ENCODE measurements around the gene UBTD1.

DNA sequence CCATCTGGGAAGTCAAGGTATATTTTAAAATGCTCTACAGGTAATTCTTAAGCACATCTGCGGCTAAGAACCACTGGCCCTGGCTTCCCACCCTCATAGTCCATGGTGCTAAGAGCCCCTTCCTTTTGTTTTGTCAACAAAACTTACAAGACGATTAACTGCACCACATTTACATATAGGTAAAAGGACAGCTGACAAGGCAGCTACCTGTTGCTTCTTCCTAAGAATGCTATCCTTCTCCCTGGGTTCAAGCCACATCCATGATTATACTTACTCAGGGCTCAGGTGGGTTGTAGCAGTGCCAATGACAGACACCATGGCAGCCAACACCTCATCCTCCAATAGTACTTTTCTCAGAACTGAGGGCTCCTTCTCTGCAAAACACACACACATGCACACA is 36.4 kb upstream of the UBTD1 start:
- TF ChIP-seq, protein P1, sequence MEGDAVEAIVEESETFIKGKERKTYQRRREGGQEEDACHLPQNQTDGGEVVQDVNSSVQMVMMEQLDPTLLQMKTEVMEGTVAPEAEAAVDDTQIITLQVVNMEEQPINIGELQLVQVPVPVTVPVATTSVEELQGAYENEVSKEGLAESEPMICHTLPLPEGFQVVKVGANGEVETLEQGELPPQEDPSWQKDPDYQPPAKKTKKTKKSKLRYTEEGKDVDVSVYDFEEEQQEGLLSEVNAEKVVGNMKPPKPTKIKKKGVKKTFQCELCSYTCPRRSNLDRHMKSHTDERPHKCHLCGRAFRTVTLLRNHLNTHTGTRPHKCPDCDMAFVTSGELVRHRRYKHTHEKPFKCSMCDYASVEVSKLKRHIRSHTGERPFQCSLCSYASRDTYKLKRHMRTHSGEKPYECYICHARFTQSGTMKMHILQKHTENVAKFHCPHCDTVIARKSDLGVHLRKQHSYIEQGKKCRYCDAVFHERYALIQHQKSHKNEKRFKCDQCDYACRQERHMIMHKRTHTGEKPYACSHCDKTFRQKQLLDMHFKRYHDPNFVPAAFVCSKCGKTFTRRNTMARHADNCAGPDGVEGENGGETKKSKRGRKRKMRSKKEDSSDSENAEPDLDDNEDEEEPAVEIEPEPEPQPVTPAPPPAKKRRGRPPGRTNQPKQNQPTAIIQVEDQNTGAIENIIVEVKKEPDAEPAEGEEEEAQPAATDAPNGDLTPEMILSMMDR (IDR thresholded peaks at IDR 0.05) = no peak
- no peak for TF ChIP-seq ZFX (IDR thresholded peaks at IDR 0.05; ENCODE audit: borderline replicate concordance)

Data from 22Rv1 (cell line).